Prostate gland (tissue), 2 donors: ENCODE measurements around the gene PCYOX1L.

Experiments
- POLR2A ChIP-seq: fragments of 450-650 bp; IDR thresholded peaks from one replicate; pipeline ENCODE4 v1.6.1; 2016; ENCODE audit warnings: antibody characterized with exemption, mild to moderate bottlenecking
- TF ChIP-seq, protein P1 (sequence below), 4 experiments: fragments of 200-600 bp in 2 of 4; fragments of 450-650 bp in 2 of 4; sonication (generic) in 2 of 4; IDR thresholded peaks; 1 replicate in 3 of 4; 2 replicates in 1 of 4; pipeline ENCODE4 v1.5.1; 2016 to 2019; ENCODE audit warnings: antibody characterized with exemption in 4 of 4, mild to moderate bottlenecking in 2 of 4, moderate library complexity in 2 of 4

DNA sequence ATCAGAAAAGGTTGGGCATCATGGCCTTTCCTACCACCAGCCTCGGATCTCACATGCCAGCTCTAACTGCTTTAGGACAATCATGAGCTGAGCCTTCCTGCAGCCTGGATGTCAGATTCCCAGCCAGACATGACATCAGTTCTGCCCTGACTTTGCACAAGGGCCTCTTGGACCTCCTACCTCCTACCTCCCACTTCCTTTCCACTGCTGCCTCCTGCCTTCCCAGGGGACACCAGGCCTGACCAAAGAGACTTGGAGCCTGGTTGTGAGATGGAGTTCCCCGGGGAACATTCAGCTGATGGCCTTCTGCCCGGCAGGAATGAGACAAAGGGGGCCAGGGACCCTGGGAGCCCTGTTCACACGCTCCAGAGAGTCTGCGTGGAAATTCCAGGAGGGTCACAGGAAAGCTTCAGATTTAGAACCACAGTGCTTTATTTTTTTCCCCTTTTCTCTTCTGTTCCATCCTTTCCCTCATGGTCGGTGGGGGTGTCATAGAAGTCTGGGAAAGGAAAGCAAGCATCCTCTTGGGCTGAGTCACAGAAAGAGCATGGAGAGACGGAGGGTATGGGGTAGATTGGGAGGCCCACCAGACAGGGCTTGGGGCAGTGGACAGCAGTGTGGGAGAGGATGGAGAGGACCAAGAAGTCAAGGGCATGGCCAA, 56.7 kb downstream of the PCYOX1L start:
- TF ChIP-seq, protein P1, sequence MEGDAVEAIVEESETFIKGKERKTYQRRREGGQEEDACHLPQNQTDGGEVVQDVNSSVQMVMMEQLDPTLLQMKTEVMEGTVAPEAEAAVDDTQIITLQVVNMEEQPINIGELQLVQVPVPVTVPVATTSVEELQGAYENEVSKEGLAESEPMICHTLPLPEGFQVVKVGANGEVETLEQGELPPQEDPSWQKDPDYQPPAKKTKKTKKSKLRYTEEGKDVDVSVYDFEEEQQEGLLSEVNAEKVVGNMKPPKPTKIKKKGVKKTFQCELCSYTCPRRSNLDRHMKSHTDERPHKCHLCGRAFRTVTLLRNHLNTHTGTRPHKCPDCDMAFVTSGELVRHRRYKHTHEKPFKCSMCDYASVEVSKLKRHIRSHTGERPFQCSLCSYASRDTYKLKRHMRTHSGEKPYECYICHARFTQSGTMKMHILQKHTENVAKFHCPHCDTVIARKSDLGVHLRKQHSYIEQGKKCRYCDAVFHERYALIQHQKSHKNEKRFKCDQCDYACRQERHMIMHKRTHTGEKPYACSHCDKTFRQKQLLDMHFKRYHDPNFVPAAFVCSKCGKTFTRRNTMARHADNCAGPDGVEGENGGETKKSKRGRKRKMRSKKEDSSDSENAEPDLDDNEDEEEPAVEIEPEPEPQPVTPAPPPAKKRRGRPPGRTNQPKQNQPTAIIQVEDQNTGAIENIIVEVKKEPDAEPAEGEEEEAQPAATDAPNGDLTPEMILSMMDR (IDR thresholded peaks at IDR 0.05): no peak
- TF ChIP-seq POLR2A: no peak
